ENCODE results near the gene SSMEM1.

Gene SSMEM1

DNA sequence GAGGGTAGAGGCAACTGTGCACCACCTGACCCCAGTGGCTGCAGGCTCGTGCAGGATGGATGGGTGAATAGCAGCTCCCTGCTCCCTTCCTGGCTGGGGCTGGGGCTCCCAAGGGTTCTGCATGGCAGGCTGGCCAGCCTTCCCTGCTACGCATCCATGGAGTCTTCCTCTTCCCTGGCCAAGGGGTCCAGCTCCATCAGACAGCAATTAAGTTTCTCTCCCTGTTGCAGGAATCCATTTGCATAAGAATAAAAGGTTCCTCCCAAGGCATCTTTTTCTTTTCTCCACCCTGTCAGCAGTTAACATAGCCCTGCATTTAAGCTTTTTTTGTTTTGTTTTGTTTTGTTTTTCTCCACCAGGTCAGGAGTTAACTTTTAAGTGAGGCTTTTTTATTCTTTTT lies 49.0 kb downstream of the SSMEM1 start:
- DNase-seq = no peak

DNA sequence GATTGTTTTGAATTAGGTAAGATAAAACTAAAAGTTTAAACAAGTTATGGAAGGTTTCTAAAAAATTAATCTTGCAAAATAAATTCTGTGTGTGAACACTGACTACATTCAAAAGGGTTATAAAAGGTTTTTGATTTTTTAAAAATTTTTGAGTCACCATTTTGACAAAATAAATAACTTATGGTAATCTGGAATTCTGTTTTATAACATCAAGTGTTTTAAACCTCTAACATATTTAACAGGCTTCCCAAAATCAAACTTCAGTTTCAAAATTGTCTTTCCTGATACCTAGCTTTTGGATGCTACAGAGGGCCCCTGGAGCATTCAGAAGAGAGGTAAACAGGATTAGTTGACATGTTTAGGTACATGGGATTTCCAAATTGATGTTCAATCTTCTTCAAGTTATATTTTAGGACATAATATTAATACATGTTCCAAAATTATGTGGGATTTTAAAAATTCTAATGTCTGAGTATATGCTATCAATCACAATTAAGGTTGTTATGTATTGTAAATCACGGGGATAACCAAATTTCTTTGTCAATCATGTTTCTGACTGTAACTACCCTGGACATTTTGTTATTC lies 50.9 kb downstream of the SSMEM1 start:
- DNase-seq = no peak

DNA sequence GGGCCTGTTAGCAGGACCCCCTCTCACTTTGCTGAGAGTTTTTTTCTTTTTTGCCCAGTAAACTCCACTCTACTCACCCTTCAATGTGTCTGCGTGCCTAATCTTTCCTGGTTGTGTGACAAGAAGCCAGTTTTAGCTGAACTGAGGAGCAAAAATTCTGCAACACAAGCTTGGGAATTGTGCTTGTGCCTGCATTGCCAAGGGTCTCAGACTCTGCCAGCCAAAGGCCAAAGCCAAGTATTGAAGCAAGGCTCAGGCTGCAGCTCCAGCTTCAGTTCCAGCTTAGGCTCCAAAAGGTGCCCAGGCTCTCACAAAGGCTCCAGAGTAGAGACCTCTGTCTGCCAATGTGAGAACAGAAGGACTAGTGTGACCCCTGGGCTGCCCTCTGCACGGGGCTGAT lies 54.8 kb downstream of the SSMEM1 start:
- DNase-seq = no peak

DNA sequence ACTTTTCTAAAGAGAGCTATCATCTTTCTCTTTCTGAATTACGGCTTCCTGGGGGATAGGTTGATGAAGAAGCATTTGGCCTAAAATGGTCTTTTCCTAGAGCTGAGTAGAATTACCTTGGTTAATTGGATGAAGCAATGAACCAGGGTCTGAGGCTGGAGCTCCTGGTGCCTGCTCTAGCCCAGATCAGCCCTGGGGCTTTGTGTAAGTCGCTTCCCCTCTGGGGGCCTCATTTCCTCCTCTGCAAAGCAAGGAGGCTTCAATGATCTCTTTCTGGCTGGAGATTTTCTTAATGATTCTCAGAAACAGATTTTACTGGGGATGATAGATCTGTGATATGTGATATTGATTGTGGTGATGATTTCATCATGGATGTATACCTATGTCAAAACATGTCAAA lies 55.5 kb downstream of the SSMEM1 start:
- DNase-seq = no peak

Data from HCEC 1CT (cell line).